ENCODE data around the gene SUPT3H.
"Not testable (repeated sequence)": the region's sequence is repeated elsewhere in the genome, so short reads cannot be mapped to it uniquely, and the experiment has no call there.

SUPT3H gene

DNA sequence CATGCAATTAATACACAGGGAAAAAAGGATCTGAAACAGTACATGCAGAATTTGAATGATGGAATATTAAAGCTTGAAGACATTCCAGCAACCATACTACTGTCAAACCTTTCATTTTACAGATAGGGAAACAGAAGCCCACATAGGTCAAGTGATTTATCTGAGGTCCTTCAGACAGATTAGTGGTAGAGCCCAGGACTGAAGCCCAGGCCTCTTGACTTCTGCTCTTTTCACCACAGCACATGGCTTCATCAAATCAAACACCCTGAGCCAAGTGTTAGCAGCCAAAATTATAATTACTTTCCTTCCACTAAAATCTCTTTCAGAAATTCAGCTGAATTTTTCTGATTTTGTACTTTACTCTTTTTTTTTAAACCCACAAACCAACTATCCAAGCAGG, 485.2 kb downstream of the SUPT3H start:
- no peak for DNase-seq

DNA sequence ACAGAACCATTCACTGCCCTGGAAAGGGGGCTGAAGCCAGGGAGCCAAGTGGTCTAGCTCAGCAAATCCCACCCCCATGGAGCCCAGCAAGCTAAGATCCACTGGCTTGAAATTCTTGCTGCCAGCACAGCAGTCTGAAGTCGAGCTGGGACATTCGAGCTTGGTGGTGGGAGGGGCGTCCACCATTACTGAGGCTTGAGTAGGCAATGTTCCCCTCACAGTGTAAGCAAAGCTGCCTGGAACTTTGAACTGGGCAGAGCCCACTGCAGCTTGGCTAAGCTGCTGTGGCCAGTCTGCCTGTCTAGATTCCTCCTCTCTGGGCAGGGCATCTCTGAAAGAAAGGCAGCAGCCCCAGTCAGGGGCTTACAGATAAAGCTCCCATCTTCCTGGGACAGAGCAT, 498.7 kb downstream of the SUPT3H start:
- not testable (repeated sequence) for DNase-seq

- DNase-seq, result not testable (repeated sequence)
Observed at GRCh38 chr6:44876638-44877037, 501.1 kb downstream of the SUPT3H start.

GRCh38 chr6:44869321-44869897, 508.3 kb downstream of the SUPT3H start:
- no peak for DNase-seq

DNA sequence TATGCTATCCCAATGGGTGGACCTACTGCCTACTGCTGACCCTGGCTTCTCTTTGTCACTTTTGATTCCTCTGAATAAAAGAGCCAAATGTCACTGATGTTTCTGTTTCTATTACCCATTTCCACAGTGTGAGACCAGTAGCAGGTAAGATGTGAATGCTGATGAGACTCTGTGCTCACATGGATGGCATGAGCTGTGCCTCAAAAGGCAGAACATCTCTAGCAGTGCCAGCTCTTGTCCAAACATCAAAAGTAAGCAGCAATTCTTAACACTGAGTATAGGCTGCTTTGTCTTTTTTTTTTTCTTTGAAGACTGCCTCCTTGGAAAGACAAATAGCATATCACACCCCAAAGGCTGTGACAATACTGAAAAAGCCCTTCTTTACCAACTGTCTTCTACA, 508.8 kb downstream of the SUPT3H start:
- DNase-seq, result no peak

- DNase-seq, result no peak
Observed at GRCh38 chr6:44868335-44868668, 509.4 kb downstream of the SUPT3H start.

- no peak for DNase-seq
Observed at GRCh38 chr6:44867571-44868334, 510.0 kb downstream of the SUPT3H start.

- not testable (repeated sequence) for DNase-seq
Observed at GRCh38 chr6:44865184-44865583, 512.5 kb downstream of the SUPT3H start.

GRCh38 chr6:44859901-44860410, 517.8 kb downstream of the SUPT3H start:
- DNase-seq, result no peak

GRCh38 chr6:44858998-44859397, 518.7 kb downstream of the SUPT3H start:
- no peak for DNase-seq

DNA sequence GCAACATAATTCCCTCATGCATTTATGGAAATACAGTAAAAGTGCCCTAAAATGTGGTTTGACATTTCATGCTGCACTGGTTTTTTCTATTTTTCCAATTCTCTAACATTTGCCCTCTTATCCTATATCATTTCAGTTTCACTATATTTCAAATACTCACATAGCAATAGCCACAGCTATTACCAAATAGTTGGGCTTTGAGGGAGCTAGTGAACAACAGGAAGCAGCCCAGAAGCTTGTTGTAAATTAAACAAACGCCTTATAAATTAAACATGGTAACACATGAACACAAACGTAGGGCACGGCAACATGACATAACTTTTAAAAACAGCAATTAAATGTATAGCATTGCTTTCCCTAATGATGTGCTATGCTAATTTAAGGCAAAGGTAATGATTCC, 521.3 kb downstream of the SUPT3H start:
- DNase-seq, result no peak

DNA sequence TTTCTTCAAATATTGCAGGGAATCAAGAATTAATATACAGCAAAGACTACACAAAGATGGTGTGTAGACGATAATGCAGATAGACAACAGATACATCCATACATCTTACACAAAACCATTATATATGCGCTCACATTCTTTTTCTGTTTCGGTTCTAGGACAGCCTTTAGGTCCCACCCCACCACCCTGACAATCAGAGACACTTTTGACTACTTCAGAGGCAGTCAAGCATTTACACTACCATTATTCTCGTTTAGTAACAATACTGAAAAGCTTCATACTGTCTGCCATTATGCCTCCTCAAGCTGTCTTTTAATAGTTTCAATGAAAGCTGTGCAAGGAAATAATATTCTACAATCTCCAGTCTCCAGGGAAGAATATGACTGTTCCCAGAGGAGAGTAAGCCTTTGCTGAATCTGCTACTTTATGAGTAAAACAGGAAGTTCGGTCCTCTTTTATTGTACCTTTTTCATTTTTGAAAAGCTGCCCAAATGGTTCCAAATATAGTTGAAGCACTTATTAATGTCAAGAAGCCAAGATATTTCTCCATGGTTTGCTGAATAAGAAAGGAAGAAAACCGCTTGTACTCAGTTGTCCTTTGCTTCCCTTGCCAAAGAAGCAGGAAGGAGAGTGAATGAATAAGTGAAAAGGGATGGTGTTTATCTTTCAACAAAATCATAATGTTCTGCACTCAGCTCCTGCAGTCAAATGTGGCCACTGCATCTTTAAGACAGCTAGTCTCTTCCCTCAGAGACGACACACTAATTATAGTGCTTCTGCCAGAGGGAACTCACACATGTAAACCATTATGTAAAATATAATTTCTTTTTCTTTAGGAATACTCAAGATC, 521.9 kb downstream of the SUPT3H start:
- no peak for DNase-seq

GRCh38 chr6:44854712-44855443, 522.9 kb downstream of the SUPT3H start:
- DNase-seq, result no peak

- no peak for DNase-seq
Observed at GRCh38 chr6:44851176-44851575, 526.6 kb downstream of the SUPT3H start.

- no peak for DNase-seq
Observed at GRCh38 chr6:44850312-44850711, 527.4 kb downstream of the SUPT3H start.

GRCh38 chr6:44849806-44850205, 527.9 kb downstream of the SUPT3H start:
- DNase-seq, result no peak

DNA sequence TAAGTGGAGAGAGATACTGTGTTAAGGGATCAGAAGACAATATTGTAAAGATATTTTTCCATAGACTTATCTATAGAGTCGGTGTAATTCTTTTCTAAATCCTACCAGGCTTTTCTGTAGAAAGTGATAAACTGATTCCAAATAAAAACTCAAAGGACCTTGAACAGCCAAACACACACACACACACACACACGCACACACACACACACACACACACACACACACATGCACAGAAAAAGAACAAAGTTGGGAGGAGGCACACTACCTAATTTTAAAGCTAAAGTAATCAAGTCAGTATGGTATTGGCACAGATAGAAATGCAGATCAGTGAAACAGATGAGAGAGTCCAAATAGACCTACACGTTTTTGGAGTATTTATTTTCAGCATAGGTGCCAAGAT, 534.0 kb downstream of the SUPT3H start:
- no peak for DNase-seq

GRCh38 chr6:44842616-44843015, 535.1 kb downstream of the SUPT3H start:
- DNase-seq, result no peak

DNA sequence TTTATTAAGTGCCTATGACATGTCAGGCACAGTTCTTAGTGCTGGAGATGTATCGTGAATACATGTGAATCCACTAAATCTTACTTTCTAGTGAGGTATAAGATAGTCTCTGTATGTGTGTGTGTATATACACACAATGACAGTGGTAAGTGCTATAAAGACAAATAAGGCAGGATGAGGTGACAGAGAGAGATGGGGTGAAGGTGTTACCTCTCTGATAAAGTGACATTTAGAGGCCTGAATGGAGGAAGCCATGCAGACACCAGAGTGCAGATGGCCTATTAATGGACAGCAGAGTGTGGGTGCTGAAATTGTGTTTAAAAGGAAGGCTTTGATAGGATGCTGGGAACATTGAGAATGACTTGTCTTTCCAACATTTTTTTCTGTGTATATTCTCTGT, 535.9 kb downstream of the SUPT3H start:
- DNase-seq, result no peak

DNA sequence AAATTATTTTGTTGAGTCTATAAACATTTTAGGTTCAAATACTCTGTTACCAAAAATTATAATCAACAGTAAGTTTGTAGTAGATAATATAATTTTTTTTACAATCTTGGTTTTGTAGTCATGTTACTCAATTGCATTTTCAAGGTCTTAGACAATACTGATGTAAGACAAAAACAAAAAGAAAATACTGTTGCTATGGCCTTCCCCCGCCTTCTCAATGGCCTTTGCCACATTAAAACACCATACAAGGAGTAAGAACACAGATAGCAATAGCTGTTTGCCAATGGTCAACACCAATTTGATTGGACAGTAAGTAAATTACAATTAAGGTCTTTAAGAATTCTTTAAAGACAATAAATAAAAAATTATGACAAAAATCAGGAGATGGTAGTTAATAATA, 540.0 kb downstream of the SUPT3H start:
- DNase-seq, result no peak

- no peak for DNase-seq
Observed at GRCh38 chr6:44837255-44837654, 540.5 kb downstream of the SUPT3H start.

- no peak for DNase-seq
Observed at GRCh38 chr6:44833248-44833647, 544.5 kb downstream of the SUPT3H start.

All from right kidney (tissue), 1 donor.